H9 (cell line): Measurements from ENCODE around the gene PDXK. TPM values are rescaled to one million over a fixed set of nuclear protein-coding genes. Genes with fewer than 3 reads are reported as not detected.
A peak's percentile ranks its signal among the peaks of the same experiment; 100 is the strongest.

Source experiments
- DNase-seq: peaks from one replicate; pipeline ENCODE4 v3.0.0-alpha.2; 2017
- H2AFZ ChIP-seq: one replicate; pipeline ENCODE4 v1.6.1; 2013; ENCODE audit warnings: mild to moderate bottlenecking, low read length, control low read depth, moderate library complexity
- H2AK5ac ChIP-seq: 2 replicates; pipeline ENCODE4 v1.6.1; 2013; ENCODE audit warnings: low read length, control low read depth, mixed read lengths; ENCODE audit not compliant: insufficient read length
- H2BK120ac ChIP-seq: one replicate; pipeline ENCODE4 v1.6.1; 2013; ENCODE audit warnings: low read depth, mild to moderate bottlenecking, low read length, control low read depth, inconsistent platforms; ENCODE audit not compliant: poor library complexity, severe bottlenecking
- H2BK12ac ChIP-seq: 2 replicates; pipeline ENCODE4 v1.6.1; 2013; ENCODE audit warnings: low read length, control low read depth, mixed read lengths, low read depth; ENCODE audit not compliant: insufficient read length
- H2BK15ac ChIP-seq: 2 replicates; pipeline ENCODE4 v1.6.1; 2013; ENCODE audit warnings: low read depth, low read length, control low read depth
- H2BK20ac ChIP-seq: one replicate; pipeline ENCODE4 v1.6.1; 2013; ENCODE audit warnings: low read depth, mild to moderate bottlenecking, low read length, control low read depth, inconsistent platforms; ENCODE audit not compliant: poor library complexity, severe bottlenecking
- H2BK5ac ChIP-seq: 2 replicates; pipeline ENCODE4 v1.6.1; 2013; ENCODE audit warnings: low read length, control low read depth, mixed read lengths; ENCODE audit not compliant: insufficient read length
- H3K14ac ChIP-seq: 2 replicates; pipeline ENCODE4 v1.6.1; 2013; ENCODE audit warnings: low read length, control low read depth; ENCODE audit not compliant: insufficient read depth
- H3K18ac ChIP-seq: 2 replicates; pipeline ENCODE4 v1.6.1; 2013; ENCODE audit warnings: low read depth, mild to moderate bottlenecking, mixed read lengths, low read length, control low read depth; ENCODE audit not compliant: insufficient read length
- H3K23ac ChIP-seq: 2 replicates; pipeline ENCODE4 v1.6.1; 2013; ENCODE audit warnings: low read length, control low read depth, mixed read lengths, low read depth; ENCODE audit not compliant: insufficient read length
- H3K23me2 ChIP-seq: 2 replicates; pipeline ENCODE4 v1.6.1; 2013; ENCODE audit warnings: low read depth, mild to moderate bottlenecking, mixed read lengths, low read length, control low read depth; ENCODE audit not compliant: insufficient read length, poor library complexity, severe bottlenecking
- H3K27ac ChIP-seq: 2 replicates; pipeline ENCODE4 v1.5.1; 2013; ENCODE audit warnings: low read length, control low read depth, mixed read lengths, low read depth; ENCODE audit not compliant: insufficient read length
- H3K27me3 ChIP-seq: 2 replicates; pipeline ENCODE4 v1.6.1; 2013; ENCODE audit warnings: low read length, control low read depth, inconsistent platforms; ENCODE audit not compliant: insufficient read depth
- H3K4ac ChIP-seq: 2 replicates; pipeline ENCODE4 v1.6.1; 2013; ENCODE audit warnings: low read depth, mild to moderate bottlenecking, control low read depth, inconsistent platforms, low read length, moderate library complexity
- H3K4me1 ChIP-seq: 2 replicates; pipeline ENCODE4 v1.6.1; 2013; ENCODE audit warnings: low read length, control low read depth, inconsistent platforms; ENCODE audit not compliant: insufficient read depth
- H3K4me2 ChIP-seq: 2 replicates; pipeline ENCODE4 v1.6.1; 2013; ENCODE audit warnings: low read length, control low read depth, mixed read lengths; ENCODE audit not compliant: insufficient read length, insufficient read depth
- H3K56ac ChIP-seq: 2 replicates; pipeline ENCODE4 v1.6.1; 2013; ENCODE audit warnings: low read depth, mild to moderate bottlenecking, mixed read lengths, low read length, control low read depth; ENCODE audit not compliant: insufficient read length
- H3K79me1 ChIP-seq: 2 replicates; pipeline ENCODE4 v1.6.1; 2013; ENCODE audit warnings: low read depth, mild to moderate bottlenecking, moderate library complexity, low read length, control low read depth, inconsistent platforms; ENCODE audit not compliant: insufficient read depth, poor library complexity, severe bottlenecking
- H3K79me2 ChIP-seq: 2 replicates; pipeline ENCODE4 v1.6.1; 2013; ENCODE audit warnings: low read length, control low read depth, inconsistent platforms; ENCODE audit not compliant: insufficient read depth
- H3K9ac ChIP-seq: 2 replicates; pipeline ENCODE4 v1.6.1; 2013; ENCODE audit warnings: low read length, control low read depth, mixed read lengths; ENCODE audit not compliant: insufficient read length; ENCODE audit errors: extremely low read depth
- H3K9me3 ChIP-seq: one replicate; pipeline ENCODE4 v1.6.1; 2013; ENCODE audit warnings: low read depth, low read length, inconsistent platforms; ENCODE audit not compliant: control insufficient read depth
- H3T11ph ChIP-seq: one replicate; pipeline ENCODE4 v1.6.1; 2013; ENCODE audit warnings: mild to moderate bottlenecking, low read length, control low read depth, inconsistent platforms
- H4K20me1 ChIP-seq: one replicate; pipeline ENCODE4 v1.6.1; 2013; ENCODE audit not compliant: control insufficient read depth, insufficient read length, insufficient read depth
- H4K5ac ChIP-seq: 2 replicates; pipeline ENCODE4 v1.6.1; 2013; ENCODE audit warnings: low read depth, mild to moderate bottlenecking, mixed read lengths, low read length, control low read depth; ENCODE audit not compliant: insufficient read length
- H4K8ac ChIP-seq: replicated peaks from 2 replicates; pipeline ENCODE4 v1.6.1; 2013; ENCODE audit warnings: low read length, control low read depth, mixed read lengths, low read depth; ENCODE audit not compliant: insufficient read length
- H4K91ac ChIP-seq: 2 replicates; pipeline ENCODE4 v1.6.1; 2013; ENCODE audit warnings: low read depth, mild to moderate bottlenecking, moderate library complexity, mixed read lengths, low read length, control low read depth; ENCODE audit not compliant: insufficient read length
- H3K27ac Mint-ChIP-seq, 3 experiments: 2 replicates in 2 of 3; 3 replicates in 1 of 3; pipeline ENCODE4 v1.8.0; 2020 to 2021; ENCODE audit warnings: mixed read lengths in 3 of 3, mild to moderate bottlenecking in 1 of 3, moderate library complexity in 1 of 3
- H3K27me3 Mint-ChIP-seq: 2 replicates; pipeline ENCODE4 v1.8.0; 2021; ENCODE audit warnings: low read depth, mild to moderate bottlenecking, moderate library complexity, mixed read lengths
- H3K36me3 Mint-ChIP-seq, 3 experiments: 2 replicates in 2 of 3; 3 replicates in 1 of 3; pipeline ENCODE4 v1.8.0; 2020 to 2021; ENCODE audit warnings: low read depth in 3 of 3, mixed read lengths in 3 of 3; ENCODE audit not compliant: insufficient read depth in 1 of 3
- H3K4me1 Mint-ChIP-seq, 2 experiments: 2 replicates each; pipeline ENCODE4 v1.8.0; 2020; ENCODE audit warnings: mixed read lengths in 2 of 2
- H3K4me3 Mint-ChIP-seq, 2 experiments: 2 replicates in 1 of 2; 3 replicates in 1 of 2; pipeline ENCODE4 v1.8.0; 2020 to 2021; ENCODE audit warnings: mild to moderate bottlenecking in 2 of 2, mixed read lengths in 2 of 2, moderate library complexity in 1 of 2
- H3K9me3 Mint-ChIP-seq, 2 experiments: 2 replicates in 1 of 2; 3 replicates in 1 of 2; pipeline ENCODE4 v1.8.0; 2020; ENCODE audit warnings: mild to moderate bottlenecking in 2 of 2, mixed read lengths in 2 of 2, moderate library complexity in 1 of 2
- WGBS: extraction: QIAGEN DNeasy Blood & Tissue Kit; methylation state at CpG from one replicate; pipeline ENCODE4 v1.1.7; 2013; ENCODE audit warnings: missing lambda C conversion rate, low lambda C conversion rate, mixed read lengths; ENCODE audit not compliant: insufficient read length; ENCODE audit errors: extremely low coverage; 5-methylcytosine and 5-hydroxymethylcytosine counted together
- total RNA-seq: library from RNA; stranded (reverse); gene quantifications from 2 replicates; pipeline ENCODE4 v1.2.1, GENCODE V29; 2021
- TF ChIP-seq, protein P1 (sequence below): fragments of 200-600 bp; sonication (generic); conservative IDR thresholded peaks from 3 replicates; pipeline ENCODE4 v1.8.0; 2021; ENCODE audit warnings: antibody characterized with exemption, mild to moderate bottlenecking

The PDXK gene
- total RNA-seq, 1 experiment from 2014 or later, result 109 TPM

DNA sequence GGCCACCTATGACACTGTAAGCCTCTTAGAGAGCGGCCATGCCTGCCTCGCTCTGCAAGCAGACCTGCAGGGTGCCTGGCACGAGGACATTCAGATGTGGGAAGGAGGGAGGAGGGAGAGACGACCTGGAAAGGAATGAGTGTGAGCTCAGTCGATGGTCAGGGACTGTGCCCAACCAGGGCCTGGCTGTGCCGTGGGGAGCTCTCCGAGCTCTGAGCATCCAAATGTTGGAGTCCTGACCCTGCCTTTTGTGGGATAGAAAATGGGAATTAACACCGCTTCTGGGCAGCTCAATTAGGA lies 49.9 kb downstream of the PDXK start:
- no peak overlapping the region for H2BK12ac ChIP-seq
- no peak overlapping the region for H4K91ac ChIP-seq
- no peak overlapping the region for H3K4ac ChIP-seq
- H3K27me3 Mint-ChIP-seq, result no peaks in the 10 kb centered on the region
- H3K79me1 ChIP-seq, result no peaks in the 10 kb centered on the region
- no peak overlapping the region for H3K4me2 ChIP-seq
- no CpG with 5 or more reads among the region's 8 CpGs for WGBS
- no peak overlapping the region for H3K4me3 Mint-ChIP-seq
- no peaks in the 10 kb centered on the region for H3K9me3 ChIP-seq
- H3K36me3 Mint-ChIP-seq, result peaks cover 5 to 10% (median 9%) of the 10 kb centered on the region in 3 experiments; a peak in 6 of 7 replicates
- no peak overlapping the region for H3K23ac ChIP-seq
- no peak overlapping the region for H4K8ac ChIP-seq
- H2BK120ac ChIP-seq, result no peak overlapping the region
- H3K14ac ChIP-seq, result no peak overlapping the region
- H3K27ac ChIP-seq, result no peak overlapping the region
- no peak overlapping the region for H4K5ac ChIP-seq
- DNase-seq, result no peak
- no peak overlapping the region for H3K56ac ChIP-seq
- no peaks in the 10 kb centered on the region for H3K23me2 ChIP-seq
- TF ChIP-seq, protein P1, sequence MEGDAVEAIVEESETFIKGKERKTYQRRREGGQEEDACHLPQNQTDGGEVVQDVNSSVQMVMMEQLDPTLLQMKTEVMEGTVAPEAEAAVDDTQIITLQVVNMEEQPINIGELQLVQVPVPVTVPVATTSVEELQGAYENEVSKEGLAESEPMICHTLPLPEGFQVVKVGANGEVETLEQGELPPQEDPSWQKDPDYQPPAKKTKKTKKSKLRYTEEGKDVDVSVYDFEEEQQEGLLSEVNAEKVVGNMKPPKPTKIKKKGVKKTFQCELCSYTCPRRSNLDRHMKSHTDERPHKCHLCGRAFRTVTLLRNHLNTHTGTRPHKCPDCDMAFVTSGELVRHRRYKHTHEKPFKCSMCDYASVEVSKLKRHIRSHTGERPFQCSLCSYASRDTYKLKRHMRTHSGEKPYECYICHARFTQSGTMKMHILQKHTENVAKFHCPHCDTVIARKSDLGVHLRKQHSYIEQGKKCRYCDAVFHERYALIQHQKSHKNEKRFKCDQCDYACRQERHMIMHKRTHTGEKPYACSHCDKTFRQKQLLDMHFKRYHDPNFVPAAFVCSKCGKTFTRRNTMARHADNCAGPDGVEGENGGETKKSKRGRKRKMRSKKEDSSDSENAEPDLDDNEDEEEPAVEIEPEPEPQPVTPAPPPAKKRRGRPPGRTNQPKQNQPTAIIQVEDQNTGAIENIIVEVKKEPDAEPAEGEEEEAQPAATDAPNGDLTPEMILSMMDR, result no peak
- no peaks in the 10 kb centered on the region for H3K27me3 ChIP-seq
- H3K18ac ChIP-seq, result no peak overlapping the region
- H3K9me3 Mint-ChIP-seq, result no peaks in the 10 kb centered on the region
- no peaks in the 10 kb centered on the region for H4K20me1 ChIP-seq
- H2AK5ac ChIP-seq, result no peak overlapping the region
- H2BK5ac ChIP-seq, result no peak overlapping the region
- no peak overlapping the region for H2AFZ ChIP-seq
- H3K4me1 ChIP-seq, result peaks cover 4% of the 10 kb centered on the region; the same call in 1 of the 2 replicates
- H3K79me2 ChIP-seq, result no peaks in the 10 kb centered on the region
- H2BK15ac ChIP-seq, result no peak overlapping the region
- H3T11ph ChIP-seq, result no peak overlapping the region
- H3K4me1 Mint-ChIP-seq, result peaks cover 39 to 44% of the 10 kb centered on the region in 2 experiments
- peak overlapping the region; percentile 64 to 93 (median 85); a peak in 6 of 7 replicates for H3K27ac Mint-ChIP-seq
- H3K9ac ChIP-seq, result no peak overlapping the region
- H2BK20ac ChIP-seq, result no peak overlapping the region
